Measurements from ENCODE around the gene MPG. TPM values are rescaled to one million over a fixed set of nuclear protein-coding genes. Genes with fewer than 3 reads are reported as not detected.

The MPG gene
- total RNA-seq, 1 donor from 2014 or later, result 21.2 TPM

DNA sequence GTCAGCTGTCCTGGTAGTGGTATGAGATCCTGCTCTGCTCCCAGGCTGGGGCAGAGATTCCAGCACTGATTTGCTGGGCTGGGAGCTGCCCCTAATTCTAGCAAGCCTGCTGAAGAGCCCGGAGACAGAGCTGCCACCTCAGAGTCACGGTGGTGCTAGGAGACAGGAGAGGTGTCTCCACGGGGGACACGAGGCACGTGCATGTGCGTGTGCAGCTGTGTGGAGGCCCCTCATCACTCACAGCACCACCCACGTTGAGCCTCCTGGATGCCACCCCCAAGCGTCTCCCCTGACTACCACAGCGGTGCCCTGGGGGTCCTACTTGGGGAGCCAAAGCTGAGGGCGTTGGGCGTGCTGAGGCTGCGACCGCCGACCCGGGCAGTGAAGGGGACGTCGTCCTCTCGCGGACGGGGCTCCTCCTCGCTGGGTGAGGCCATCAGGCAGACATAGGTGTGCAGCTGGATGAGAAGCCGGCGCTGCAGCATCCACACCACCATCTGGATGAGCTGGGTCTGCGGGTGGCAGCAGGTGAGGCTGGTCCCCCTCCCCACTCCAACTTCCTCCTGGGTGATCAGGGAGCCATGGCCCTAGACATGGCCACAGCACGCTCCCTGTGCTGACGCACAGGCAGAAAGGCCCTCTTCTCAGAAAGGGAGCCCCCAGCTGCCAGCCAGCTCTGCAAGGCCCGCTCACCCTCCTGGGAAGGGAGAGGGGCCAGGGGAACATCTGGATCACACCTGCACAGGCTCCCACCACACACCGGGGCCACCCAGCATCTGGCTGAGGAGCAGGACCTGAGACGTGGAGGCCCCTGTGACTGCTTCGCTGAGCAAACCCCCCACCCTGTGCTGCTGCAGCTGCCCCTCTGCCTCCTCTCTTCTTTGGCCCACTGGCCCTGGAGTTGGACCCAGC is 11.6 kb downstream of the MPG start:
- Mint-ChIP-seq H3K27ac (no peak overlapping the region), H3K4me3 (no peak overlapping the region), H3K36me3 (peaks cover 7% of the 10 kb centered on the region), H3K27me3 (ENCODE audit: insufficient read depth, low read depth) (peaks cover 6% of the 10 kb centered on the region), H3K9me3 (no peaks in the 10 kb centered on the region), H3K4me1 (no peaks in the 10 kb centered on the region)
- no peak for TF ChIP-seq EZH2 (IDR thresholded peaks at IDR 0.05)
- no peak for TF ChIP-seq EZH2phosphoT487 (IDR thresholded peaks at IDR 0.05)
- TF ChIP-seq, protein P1, sequence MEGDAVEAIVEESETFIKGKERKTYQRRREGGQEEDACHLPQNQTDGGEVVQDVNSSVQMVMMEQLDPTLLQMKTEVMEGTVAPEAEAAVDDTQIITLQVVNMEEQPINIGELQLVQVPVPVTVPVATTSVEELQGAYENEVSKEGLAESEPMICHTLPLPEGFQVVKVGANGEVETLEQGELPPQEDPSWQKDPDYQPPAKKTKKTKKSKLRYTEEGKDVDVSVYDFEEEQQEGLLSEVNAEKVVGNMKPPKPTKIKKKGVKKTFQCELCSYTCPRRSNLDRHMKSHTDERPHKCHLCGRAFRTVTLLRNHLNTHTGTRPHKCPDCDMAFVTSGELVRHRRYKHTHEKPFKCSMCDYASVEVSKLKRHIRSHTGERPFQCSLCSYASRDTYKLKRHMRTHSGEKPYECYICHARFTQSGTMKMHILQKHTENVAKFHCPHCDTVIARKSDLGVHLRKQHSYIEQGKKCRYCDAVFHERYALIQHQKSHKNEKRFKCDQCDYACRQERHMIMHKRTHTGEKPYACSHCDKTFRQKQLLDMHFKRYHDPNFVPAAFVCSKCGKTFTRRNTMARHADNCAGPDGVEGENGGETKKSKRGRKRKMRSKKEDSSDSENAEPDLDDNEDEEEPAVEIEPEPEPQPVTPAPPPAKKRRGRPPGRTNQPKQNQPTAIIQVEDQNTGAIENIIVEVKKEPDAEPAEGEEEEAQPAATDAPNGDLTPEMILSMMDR (IDR thresholded peaks at IDR 0.05), result no peak
- Histone ChIP-seq H3K4me1 (no peaks in the 10 kb centered on the region), H3K27me3 (no peaks in the 10 kb centered on the region), H3K79me2 (ENCODE audit: low read depth) (no peaks in the 10 kb centered on the region), H3K9me3 (ENCODE audit: low read depth) (no peaks in the 10 kb centered on the region), H4K20me1 (ENCODE audit: low read depth) (peaks cover 4% of the 10 kb centered on the region), H3K4me3 (no peak overlapping the region), H2AFZ (replicated peaks) (no peak overlapping the region), H3K4me2 (no peak overlapping the region), H3K27ac (no peak overlapping the region), H3F3A (ENCODE audit: low read depth) (peaks cover 5% of the 10 kb centered on the region), H3K36me3 (no peaks in the 10 kb centered on the region), H3K9ac (no peak overlapping the region)
- DNase-seq (ENCODE audit: low spot score), result no peak

- Histone ChIP-seq H3K9me3 (ENCODE audit: low read depth) (no peaks in the 10 kb centered on the region), H4K20me1 (ENCODE audit: low read depth) (no peaks in the 10 kb centered on the region), H3K4me1 (no peaks in the 10 kb centered on the region), H3K9ac (no peak overlapping the region), H3K36me3 (no peaks in the 10 kb centered on the region), H2AFZ (replicated peaks) (no peak overlapping the region), H3K4me3 (no peak overlapping the region), H3K79me2 (ENCODE audit: low read depth) (no peaks in the 10 kb centered on the region), H3K27me3 (no peaks in the 10 kb centered on the region), H3F3A (ENCODE audit: low read depth) (peaks cover 9% of the 10 kb centered on the region), H3K27ac (no peak overlapping the region), H3K4me2 (no peak overlapping the region)
- DNase-seq (ENCODE audit: low spot score), result no peak
- H3K36me3 Mint-ChIP-seq, result peaks cover 4% of the 10 kb centered on the region
- TF ChIP-seq, protein P1 (IDR thresholded peaks at IDR 0.05), result no peak
- TF ChIP-seq EZH2 (IDR thresholded peaks at IDR 0.05) (no peak), EZH2phosphoT487 (IDR thresholded peaks at IDR 0.05) (no peak)
- no peaks in the 10 kb centered on the region for H3K9me3 Mint-ChIP-seq
- H3K4me1 Mint-ChIP-seq, result no peaks in the 10 kb centered on the region
- H3K4me3 Mint-ChIP-seq, result no peak overlapping the region
- H3K27ac Mint-ChIP-seq, result no peak overlapping the region
- peaks cover 8% of the 10 kb centered on the region for H3K27me3 Mint-ChIP-seq (ENCODE audit: insufficient read depth, low read depth)
Observed at GRCh38 chr16:91484-91883, 13.5 kb downstream of the MPG start.

- Mint-ChIP-seq H3K4me1 (no peaks in the 10 kb centered on the region), H3K27me3 (ENCODE audit: insufficient read depth, low read depth) (peaks cover 10% of the 10 kb centered on the region), H3K27ac (no peak overlapping the region), H3K36me3 (peaks cover 4% of the 10 kb centered on the region), H3K9me3 (no peaks in the 10 kb centered on the region), H3K4me3 (no peak overlapping the region)
- Histone ChIP-seq H3K27ac (no peak overlapping the region), H3K27me3 (no peaks in the 10 kb centered on the region), H3K4me1 (no peaks in the 10 kb centered on the region), H4K20me1 (ENCODE audit: low read depth) (peaks cover 7% of the 10 kb centered on the region), H3K9ac (no peak overlapping the region), H3F3A (ENCODE audit: low read depth) (peaks cover 10% of the 10 kb centered on the region), H3K79me2 (ENCODE audit: low read depth) (no peaks in the 10 kb centered on the region), H2AFZ (replicated peaks) (no peak overlapping the region), H3K4me3 (no peak overlapping the region), H3K4me2 (no peak overlapping the region), H3K9me3 (ENCODE audit: low read depth) (no peaks in the 10 kb centered on the region), H3K36me3 (no peaks in the 10 kb centered on the region)
- no peak for DNase-seq (ENCODE audit: low spot score)
- TF ChIP-seq EZH2phosphoT487 (IDR thresholded peaks at IDR 0.05) (no peak), EZH2 (IDR thresholded peaks at IDR 0.05) (no peak)
- TF ChIP-seq, protein P1 (IDR thresholded peaks at IDR 0.05), result no peak
Observed at GRCh38 chr16:92431-93339, 14.7 kb downstream of the MPG start.
